ENCODE data around the gene TNRC6A.
"Not testable (repeated sequence)": the region's sequence is repeated elsewhere in the genome, so short reads cannot be mapped to it uniquely, and the experiment has no call there.

The TNRC6A gene

GRCh38 chr16:24723663-24724062 lies 5.8 kb upstream of the TNRC6A start:
- in situ Hi-C loops (cut with MboI; ENCODE audit: low sequenced_read_pairs) = no loop called here

GRCh38 chr16:24728011-24728410 lies 1.4 kb upstream of the TNRC6A start:
- in situ Hi-C loops (cut with MboI; ENCODE audit: low sequenced_read_pairs) = no loop called here

- in situ Hi-C loops (cut with MboI; ENCODE audit: low sequenced_read_pairs) = no loop called here
Observed at GRCh38 chr16:24728891-24729242, 584 bp upstream of the TNRC6A start.

- in situ Hi-C loops (cut with MboI; ENCODE audit: low sequenced_read_pairs) = no loop called here
Observed at GRCh38 chr16:24729951-24730815, 732 bp downstream of the TNRC6A start.

GRCh38 chr16:24730914-24731313 lies 1.5 kb downstream of the TNRC6A start:
- in situ Hi-C loops (cut with MboI; ENCODE audit: low sequenced_read_pairs) = no loop called here

GRCh38 chr16:24731722-24732419 lies 2.4 kb downstream of the TNRC6A start:
- in situ Hi-C loops (cut with MboI; ENCODE audit: low sequenced_read_pairs) = no loop called here

- in situ Hi-C loops (cut with MboI; ENCODE audit: low sequenced_read_pairs) = no loop called here
Observed at GRCh38 chr16:24734382-24734781, 4.9 kb downstream of the TNRC6A start.

GRCh38 chr16:24736758-24737157 lies 7.3 kb downstream of the TNRC6A start:
- in situ Hi-C loops (cut with MboI; ENCODE audit: low sequenced_read_pairs) = no loop called here

- in situ Hi-C loops (cut with MboI; ENCODE audit: low sequenced_read_pairs) = no loop called here
Observed at GRCh38 chr16:24737391-24737871, 8.0 kb downstream of the TNRC6A start.

- in situ Hi-C loops (cut with MboI; ENCODE audit: low sequenced_read_pairs) = no loop called here
Observed at GRCh38 chr16:24737916-24738594, 8.6 kb downstream of the TNRC6A start.

- in situ Hi-C loops (cut with MboI; ENCODE audit: low sequenced_read_pairs) = no loop called here
Observed at GRCh38 chr16:24738895-24739294, 9.4 kb downstream of the TNRC6A start.

GRCh38 chr16:24741862-24742261 lies 12.4 kb downstream of the TNRC6A start:
- in situ Hi-C loops (cut with MboI; ENCODE audit: low sequenced_read_pairs) = no loop called here

- in situ Hi-C loops (cut with MboI; ENCODE audit: low sequenced_read_pairs) = not testable (repeated sequence)
Observed at GRCh38 chr16:24742610-24743009, 13.2 kb downstream of the TNRC6A start.

GRCh38 chr16:24745391-24745790 lies 15.9 kb downstream of the TNRC6A start:
- in situ Hi-C loops (cut with MboI; ENCODE audit: low sequenced_read_pairs) = no loop called here

GRCh38 chr16:24745791-24746190 lies 16.3 kb downstream of the TNRC6A start:
- in situ Hi-C loops (cut with MboI; ENCODE audit: low sequenced_read_pairs) = no loop called here

- in situ Hi-C loops (cut with MboI; ENCODE audit: low sequenced_read_pairs) = no loop called here
Observed at GRCh38 chr16:24747441-24747840, 18.0 kb downstream of the TNRC6A start.

GRCh38 chr16:24748242-24748641 lies 18.8 kb downstream of the TNRC6A start:
- in situ Hi-C loops (cut with MboI; ENCODE audit: low sequenced_read_pairs) = no loop called here

GRCh38 chr16:24749310-24749709 lies 19.9 kb downstream of the TNRC6A start:
- in situ Hi-C loops (cut with MboI; ENCODE audit: low sequenced_read_pairs) = no loop called here

- in situ Hi-C loops (cut with MboI; ENCODE audit: low sequenced_read_pairs) = not testable (repeated sequence)
Observed at GRCh38 chr16:24749872-24750271, 20.4 kb downstream of the TNRC6A start.

- in situ Hi-C loops (cut with MboI; ENCODE audit: low sequenced_read_pairs) = no loop called here
Observed at GRCh38 chr16:24753000-24753399, 23.5 kb downstream of the TNRC6A start.

GRCh38 chr16:24753437-24753836 lies 24.0 kb downstream of the TNRC6A start:
- in situ Hi-C loops (cut with MboI; ENCODE audit: low sequenced_read_pairs) = no loop called here

GRCh38 chr16:24754543-24754942 lies 25.1 kb downstream of the TNRC6A start:
- in situ Hi-C loops (cut with MboI; ENCODE audit: low sequenced_read_pairs) = no loop called here
